Fibroblast of gingiva (primary cell): ENCODE measurements around the gene TSPYL2.

Experiments used
- DNase-seq: peaks from one replicate; pipeline ENCODE4 v3.0.0-alpha.2; 2011; ENCODE audit warnings: low read depth

Gene TSPYL2

GRCh38 chrX:53081925-53082772 is at the start of gene TSPYL2:
Gene TSPYL2 (plus strand): TSS chrX:53082367. CDS start chrX:53082499, 132 bp downstream.
- DNase-seq: peak; percentile 98

- no peak for DNase-seq
Measured at GRCh38 chrX:53036149-53036548, 46.0 kb upstream of the TSPYL2 start.

- no peak for DNase-seq
Measured at GRCh38 chrX:53039236-53039635, 42.9 kb upstream of the TSPYL2 start.

- DNase-seq: no peak
Measured at GRCh38 chrX:53044995-53045394, 37.2 kb upstream of the TSPYL2 start.

- no peak for DNase-seq
Measured at GRCh38 chrX:53047228-53047627, 34.9 kb upstream of the TSPYL2 start.

- peak; percentile 83 for DNase-seq
Measured at GRCh38 chrX:53048169-53049126, 33.7 kb upstream of the TSPYL2 start, which contains the start of gene GPR173. Gene GPR173 (plus strand): TSS chrX:53048789. CDS start chrX:53076622, 27,833 bp downstream.

- DNase-seq: no peak
Measured at GRCh38 chrX:53049127-53049517, 33.0 kb upstream of the TSPYL2 start.

- no peak for DNase-seq
Measured at GRCh38 chrX:53050841-53051240, 31.3 kb upstream of the TSPYL2 start.

- no peak for DNase-seq
Measured at GRCh38 chrX:53055244-53055849, 26.8 kb upstream of the TSPYL2 start.

GRCh38 chrX:53056292-53056691 is 25.9 kb upstream of the TSPYL2 start:
- no peak for DNase-seq

GRCh38 chrX:53065104-53065503 is 17.1 kb upstream of the TSPYL2 start:
- no peak for DNase-seq

- DNase-seq: no peak
Measured at GRCh38 chrX:53071064-53071463, 11.1 kb upstream of the TSPYL2 start.

- DNase-seq: peak; percentile 45
Measured at GRCh38 chrX:53071604-53072417, 10.4 kb upstream of the TSPYL2 start.

GRCh38 chrX:53072418-53073114 is 9.6 kb upstream of the TSPYL2 start:
- DNase-seq: no peak

GRCh38 chrX:53073115-53073586 is 9.0 kb upstream of the TSPYL2 start:
- DNase-seq: no peak

- DNase-seq: no peak
Measured at GRCh38 chrX:53075011-53075410, 7.2 kb upstream of the TSPYL2 start.

- DNase-seq: no peak
Measured at GRCh38 chrX:53076671-53077070, 5.5 kb upstream of the TSPYL2 start.

GRCh38 chrX:53077207-53078197 is 4.7 kb upstream of the TSPYL2 start:
- no peak for DNase-seq

- DNase-seq: no peak
Measured at GRCh38 chrX:53078943-53079342, 3.2 kb upstream of the TSPYL2 start.
